Ammon's horn (tissue), 1 donor: Measurements from ENCODE around the gene SUN3.
"Not testable (repeated sequence)": the region's sequence is repeated elsewhere in the genome, so short reads cannot be mapped to it uniquely, and the experiment has no call there.

Experiments
- DNase-seq: peaks from one replicate; pipeline ENCODE4 v3.0.0-alpha.2; 2016; ENCODE audit warnings: low spot score

Gene SUN3

GRCh38 chr7:48031111-48031510 lies 2.2 kb upstream of the SUN3 start:
- DNase-seq: no peak

GRCh38 chr7:48025624-48026023 lies 3.3 kb downstream of the SUN3 start:
- DNase-seq: no peak

DNA sequence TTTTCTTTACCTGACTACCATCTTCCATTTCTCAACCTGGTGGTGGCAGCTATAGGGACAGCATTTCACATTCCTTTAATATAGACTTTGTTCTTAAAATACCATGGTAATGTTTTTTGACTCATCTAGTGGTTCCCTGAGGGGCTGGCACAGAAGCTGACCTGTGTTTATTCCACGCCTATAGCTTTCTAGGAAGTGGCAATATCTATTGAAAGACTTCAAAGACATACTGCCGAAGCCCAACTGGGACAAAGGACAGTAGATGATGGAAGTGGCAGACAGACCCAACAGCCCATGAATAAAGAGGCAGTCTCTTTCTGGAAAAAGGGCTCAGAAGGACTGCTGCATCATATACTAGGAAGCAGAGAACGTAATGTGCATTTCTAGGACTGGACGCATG lies 11.2 kb downstream of the SUN3 start:
- no peak for DNase-seq

GRCh38 chr7:48016641-48017040 lies 12.3 kb downstream of the SUN3 start:
- DNase-seq: no peak

DNA sequence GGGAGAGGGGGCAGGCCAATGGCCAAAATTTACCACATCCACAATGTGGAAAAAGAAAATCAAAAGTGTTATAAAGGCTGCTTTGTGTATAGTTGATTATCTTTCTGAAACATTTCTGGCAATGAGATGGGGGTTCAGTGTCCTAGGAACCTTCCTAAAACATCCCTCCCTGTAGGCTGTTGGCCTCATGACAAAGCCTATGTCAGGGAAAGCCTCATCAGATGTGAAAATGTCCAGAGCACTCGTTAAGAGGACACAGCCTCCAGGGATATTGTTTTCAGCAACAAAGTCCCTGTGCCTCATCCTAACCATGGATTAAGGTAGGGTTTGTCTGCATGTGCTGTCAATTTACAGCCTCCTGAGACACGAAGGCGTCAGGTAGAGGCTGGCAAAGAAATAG lies 17.0 kb downstream of the SUN3 start:
- DNase-seq: no peak

GRCh38 chr7:48011323-48011722 lies 17.6 kb downstream of the SUN3 start:
- no peak for DNase-seq

DNA sequence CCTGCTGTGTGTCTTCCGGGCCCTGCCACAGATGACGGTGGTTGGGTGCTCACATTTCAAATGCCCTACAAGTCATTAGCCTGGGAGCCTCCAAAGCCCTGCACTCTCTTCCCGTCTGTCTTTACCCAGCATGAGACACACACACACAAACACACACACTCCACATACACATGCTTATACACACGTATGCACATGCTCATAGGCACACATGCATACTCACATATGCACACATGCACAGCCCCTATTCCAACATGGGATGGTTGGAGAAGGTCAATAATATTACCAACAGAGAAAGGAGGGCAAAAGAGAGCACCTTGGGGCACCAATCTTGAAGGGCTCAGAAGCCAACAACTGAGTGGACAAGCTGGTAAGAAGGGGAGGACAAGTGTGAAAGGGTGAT lies 19.0 kb downstream of the SUN3 start:
- DNase-seq: no peak

DNA sequence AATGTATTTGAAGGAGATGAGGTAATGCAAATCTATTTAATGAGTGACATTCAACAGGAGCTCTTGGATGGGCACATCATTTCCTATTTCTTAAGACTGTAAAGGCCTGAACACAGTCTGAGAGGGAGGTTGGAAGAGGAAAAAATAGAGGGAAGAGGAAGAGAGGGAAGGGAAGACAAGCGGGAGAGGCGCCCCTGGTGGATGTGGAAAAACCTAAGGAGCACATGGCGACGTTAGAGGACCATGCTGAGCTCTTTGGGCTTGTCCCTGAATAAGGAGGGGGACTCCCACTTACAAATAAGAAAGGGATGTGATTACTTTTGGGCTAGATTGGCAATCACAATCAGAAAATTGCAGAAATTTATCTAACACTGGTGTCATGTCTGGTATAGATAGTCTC lies 19.6 kb downstream of the SUN3 start:
- no peak for DNase-seq

GRCh38 chr7:48006866-48007265 lies 22.0 kb downstream of the SUN3 start:
- DNase-seq: no peak

- DNase-seq: no peak
Measured at GRCh38 chr7:48004638-48005037, 24.3 kb downstream of the SUN3 start.

DNA sequence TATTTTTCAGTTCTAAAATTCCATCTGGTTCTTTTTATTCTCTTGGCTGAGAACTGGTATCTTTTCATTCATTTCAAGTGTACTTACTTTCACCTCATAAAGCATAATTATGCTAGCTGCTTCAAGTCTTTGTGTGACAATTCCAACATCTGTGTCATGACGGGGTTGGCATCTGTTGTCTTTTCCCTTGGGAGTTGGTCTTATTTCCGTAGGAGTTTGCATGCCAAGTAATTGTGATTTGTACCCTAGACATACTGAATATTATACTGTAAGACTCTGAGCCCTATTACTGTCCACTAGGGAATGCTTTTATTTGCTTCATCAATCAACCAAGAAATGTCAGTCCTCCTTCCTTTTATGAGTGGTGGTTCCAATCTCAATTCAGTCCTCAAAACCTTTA lies 24.9 kb downstream of the SUN3 start:
- DNase-seq: no peak

- DNase-seq: not testable (repeated sequence)
Measured at GRCh38 chr7:48000164-48000563, 28.7 kb downstream of the SUN3 start.

DNA sequence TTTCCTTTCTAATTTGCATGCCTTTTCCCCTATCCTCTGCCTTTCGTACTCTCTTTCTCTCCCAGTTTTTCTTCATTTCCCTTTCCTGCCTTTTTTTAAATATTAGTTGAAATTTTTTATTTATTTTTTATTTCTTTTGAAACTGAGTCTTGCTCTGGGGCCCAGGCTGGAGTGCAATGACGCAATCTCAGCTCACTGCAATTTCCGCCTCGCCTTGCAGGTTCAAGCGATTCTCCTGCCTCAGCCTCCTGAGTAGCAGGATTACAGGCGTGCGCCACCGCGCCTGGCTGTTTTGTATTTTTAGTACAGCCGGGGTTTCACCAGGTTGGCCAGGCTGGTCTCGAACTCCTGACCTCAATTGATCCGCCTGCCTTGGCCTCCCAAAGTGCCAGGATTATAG lies 29.5 kb downstream of the SUN3 start:
- no peak for DNase-seq

- DNase-seq: no peak
Measured at GRCh38 chr7:47992446-47992845, 36.5 kb downstream of the SUN3 start.

- DNase-seq: peak; percentile 88
Measured at GRCh38 chr7:47991741-47992311, 37.1 kb downstream of the SUN3 start.

DNA sequence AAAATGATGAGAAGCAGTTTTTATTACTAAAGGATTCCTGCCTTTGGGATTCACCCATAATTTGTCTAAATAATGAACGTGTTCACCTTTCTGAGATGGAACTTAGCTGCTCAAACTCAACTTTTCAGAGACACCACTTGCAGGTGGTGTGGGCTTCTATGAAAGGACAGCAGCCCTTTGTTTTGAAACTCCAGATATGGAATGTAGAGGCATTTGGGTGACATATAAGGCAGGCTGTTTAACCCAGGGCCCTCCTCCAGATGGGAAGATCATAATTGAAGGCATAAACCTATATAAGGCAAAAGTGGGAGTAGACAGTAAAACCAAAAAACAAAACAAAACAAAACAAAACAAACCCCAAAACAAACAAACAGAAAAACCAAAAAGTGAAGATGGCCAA lies 37.6 kb downstream of the SUN3 start:
- DNase-seq: no peak

GRCh38 chr7:47990592-47990991 lies 38.3 kb downstream of the SUN3 start:
- DNase-seq: no peak

- not testable (repeated sequence) for DNase-seq
Measured at GRCh38 chr7:47989607-47990400, 39.1 kb downstream of the SUN3 start.

DNA sequence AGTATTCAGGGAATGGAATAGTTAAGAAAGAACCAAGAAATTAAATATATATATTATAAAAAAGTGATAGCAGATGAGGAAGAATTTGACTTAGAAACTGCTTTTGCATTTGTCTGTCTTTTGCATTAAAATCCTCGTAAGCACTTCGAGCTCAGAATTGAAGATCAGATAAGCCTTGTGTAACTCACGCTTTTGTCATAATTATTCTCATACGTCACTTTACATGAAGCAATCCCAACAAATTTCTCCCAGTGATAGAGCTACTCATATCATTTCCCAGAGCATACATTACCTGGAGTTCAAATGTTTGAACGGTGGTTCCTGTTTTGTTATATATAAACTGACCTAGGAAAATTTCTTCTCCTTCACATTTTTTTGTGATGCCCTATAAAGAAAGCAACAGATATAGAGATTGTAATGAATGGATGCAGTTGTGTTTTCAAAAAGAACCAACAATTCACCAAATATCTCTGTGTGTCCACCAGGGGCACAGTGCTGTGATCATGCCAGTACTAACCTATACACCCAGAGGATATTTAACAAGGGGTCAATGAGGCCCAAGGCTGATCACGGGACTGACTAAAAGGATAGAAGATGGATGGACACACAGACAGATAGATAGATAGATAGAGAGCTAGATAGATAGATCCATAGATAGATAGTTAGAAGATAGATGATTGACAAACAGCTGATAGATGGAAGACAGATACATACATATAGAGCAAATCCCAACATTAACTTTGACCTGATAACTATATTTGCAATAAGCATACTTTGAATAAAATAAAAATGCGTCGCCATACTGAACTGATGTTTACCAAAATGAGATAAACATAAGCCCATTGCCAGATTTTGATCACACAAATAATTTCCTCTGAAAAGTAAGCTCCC lies 40.2 kb downstream of the SUN3 start:
- DNase-seq: no peak

- DNase-seq: no peak
Measured at GRCh38 chr7:47982610-47983009, 46.3 kb downstream of the SUN3 start.

- not testable (repeated sequence) for DNase-seq
Measured at GRCh38 chr7:47980648-47981047, 48.3 kb downstream of the SUN3 start.

GRCh38 chr7:47979832-47980181 lies 49.1 kb downstream of the SUN3 start:
- DNase-seq: no peak
